Fibroblast of mammary gland (primary cell): ENCODE results near the gene RGP1.
A peak's percentile ranks its signal among the peaks of the same experiment; 100 is the strongest.

Source experiments
- DNase-seq: peaks from one replicate; pipeline ENCODE4 v3.0.0-alpha.2; 2010; ENCODE audit warnings: low read depth
- H3K4me3 ChIP-seq: 2 replicates; pipeline ENCODE4 v1.5.1; 2011; ENCODE audit warnings: low read depth, mild to moderate bottlenecking, low read length, moderate library complexity; ENCODE audit not compliant: control insufficient read depth
- TF ChIP-seq, protein P1 (sequence below): conservative IDR thresholded peaks from 2 replicates; pipeline ENCODE4 v1.5.1; 2011; ENCODE audit warnings: low read depth, low read length, inconsistent platforms; ENCODE audit not compliant: control insufficient read depth, insufficient read depth

Gene RGP1

DNA sequence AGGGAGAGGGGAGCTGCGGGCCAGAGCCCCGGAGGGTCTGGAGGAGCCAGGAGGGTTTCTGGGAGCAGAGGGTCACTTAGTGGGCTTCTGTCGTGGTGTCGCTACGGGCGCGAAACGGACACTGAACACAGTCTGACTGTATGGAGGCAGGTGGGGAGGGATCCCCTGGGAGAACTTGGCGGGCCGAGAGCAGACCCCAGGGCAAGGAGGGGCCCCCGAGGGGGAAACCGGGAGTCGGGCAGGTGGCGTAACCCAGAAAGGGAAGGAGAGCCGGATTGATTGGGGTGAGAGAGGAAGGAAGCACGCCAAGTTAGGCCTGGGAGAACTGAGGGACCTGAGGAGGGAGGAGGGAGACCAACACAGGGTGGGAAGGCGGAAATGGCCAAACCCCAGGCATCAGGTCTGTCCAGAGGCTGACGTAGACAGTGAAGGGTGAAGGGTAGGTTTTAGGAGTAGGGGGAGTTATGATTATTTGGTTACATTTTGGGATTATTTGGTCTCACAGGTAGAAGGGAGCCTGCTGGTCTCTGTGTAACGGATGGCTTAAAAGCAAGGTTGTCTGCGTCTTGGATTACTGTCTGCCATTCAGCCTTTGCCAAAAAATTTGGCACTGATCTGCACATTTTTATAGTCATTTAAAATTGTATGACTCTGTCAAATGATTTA is 8.3 kb downstream of the RGP1 start:
- TF ChIP-seq, protein P1, sequence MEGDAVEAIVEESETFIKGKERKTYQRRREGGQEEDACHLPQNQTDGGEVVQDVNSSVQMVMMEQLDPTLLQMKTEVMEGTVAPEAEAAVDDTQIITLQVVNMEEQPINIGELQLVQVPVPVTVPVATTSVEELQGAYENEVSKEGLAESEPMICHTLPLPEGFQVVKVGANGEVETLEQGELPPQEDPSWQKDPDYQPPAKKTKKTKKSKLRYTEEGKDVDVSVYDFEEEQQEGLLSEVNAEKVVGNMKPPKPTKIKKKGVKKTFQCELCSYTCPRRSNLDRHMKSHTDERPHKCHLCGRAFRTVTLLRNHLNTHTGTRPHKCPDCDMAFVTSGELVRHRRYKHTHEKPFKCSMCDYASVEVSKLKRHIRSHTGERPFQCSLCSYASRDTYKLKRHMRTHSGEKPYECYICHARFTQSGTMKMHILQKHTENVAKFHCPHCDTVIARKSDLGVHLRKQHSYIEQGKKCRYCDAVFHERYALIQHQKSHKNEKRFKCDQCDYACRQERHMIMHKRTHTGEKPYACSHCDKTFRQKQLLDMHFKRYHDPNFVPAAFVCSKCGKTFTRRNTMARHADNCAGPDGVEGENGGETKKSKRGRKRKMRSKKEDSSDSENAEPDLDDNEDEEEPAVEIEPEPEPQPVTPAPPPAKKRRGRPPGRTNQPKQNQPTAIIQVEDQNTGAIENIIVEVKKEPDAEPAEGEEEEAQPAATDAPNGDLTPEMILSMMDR = no peak
- H3K4me3 ChIP-seq = no peak overlapping the region
- no peak for DNase-seq

DNA sequence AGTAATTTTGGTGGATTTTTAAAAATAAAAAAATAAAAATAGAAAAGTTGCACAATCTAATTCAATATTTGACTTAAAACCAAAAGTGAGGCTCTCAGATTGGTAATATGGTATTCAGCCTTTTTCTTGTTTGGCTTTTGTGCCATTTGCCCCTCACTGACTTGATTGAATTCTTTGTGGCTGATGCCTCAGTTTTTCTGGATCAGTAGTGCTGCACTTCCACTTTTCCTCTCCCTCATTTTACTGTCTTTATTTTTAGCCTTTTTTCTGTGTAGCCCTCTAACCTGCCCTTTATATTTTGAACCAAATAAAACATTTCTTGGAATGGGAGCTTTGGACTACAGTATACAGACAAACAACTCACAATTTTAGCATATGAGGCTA is 8.8 kb downstream of the RGP1 start:
- TF ChIP-seq, protein P1 = no peak
- DNase-seq = no peak
- no peak overlapping the region for H3K4me3 ChIP-seq

DNA sequence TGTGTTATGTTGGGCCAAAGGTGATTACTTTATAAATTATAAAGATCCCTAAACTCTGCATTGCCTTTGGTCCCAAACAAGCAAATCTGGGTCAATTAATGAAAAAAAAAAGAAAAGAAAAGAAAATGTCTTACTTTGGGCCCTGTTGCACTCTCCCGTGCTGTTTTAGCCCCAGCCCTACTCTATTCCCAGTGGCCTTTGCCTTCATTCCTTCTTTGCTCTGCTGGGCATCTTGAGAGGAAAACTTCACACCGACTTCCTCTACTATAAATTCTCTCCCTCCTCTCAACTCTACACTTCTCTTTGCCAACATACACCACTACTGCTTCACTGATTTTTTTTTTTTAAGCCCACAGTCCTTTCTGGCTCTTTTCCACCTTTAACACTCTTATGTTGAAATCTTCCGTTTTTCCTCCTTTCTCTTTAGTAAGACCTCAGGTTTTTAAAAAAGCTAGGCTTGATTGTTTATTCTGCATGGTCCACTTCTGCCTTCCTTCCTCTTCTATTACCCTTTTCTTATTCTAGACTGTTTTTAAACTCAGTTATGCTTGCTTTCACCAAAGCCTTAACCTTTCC is 9.5 kb downstream of the RGP1 start:
- TF ChIP-seq, protein P1 = no peak
- DNase-seq = peak; percentile 30
- H3K4me3 ChIP-seq = no peak overlapping the region

DNA sequence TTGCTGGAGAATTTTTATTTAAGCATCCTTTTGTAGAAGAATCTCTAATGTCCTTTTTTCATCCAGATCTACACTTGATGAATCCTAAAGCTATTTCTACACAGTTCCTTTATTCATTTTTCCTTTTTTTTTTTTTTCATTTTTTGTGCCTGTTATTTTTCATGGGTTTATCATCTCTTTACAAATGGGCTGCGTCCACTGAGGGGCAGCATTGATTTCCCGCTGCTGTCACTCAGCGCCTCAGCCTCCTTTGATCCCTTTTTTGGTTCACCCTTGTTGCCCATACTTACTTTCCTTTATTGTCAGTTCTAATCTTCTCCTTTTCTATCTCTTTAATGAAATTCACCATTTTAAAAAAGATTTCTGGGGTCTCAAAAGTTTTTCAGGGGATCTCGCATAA is 10.7 kb downstream of the RGP1 start:
- no peak overlapping the region for H3K4me3 ChIP-seq
- TF ChIP-seq, protein P1 = no peak
- DNase-seq = no peak

DNA sequence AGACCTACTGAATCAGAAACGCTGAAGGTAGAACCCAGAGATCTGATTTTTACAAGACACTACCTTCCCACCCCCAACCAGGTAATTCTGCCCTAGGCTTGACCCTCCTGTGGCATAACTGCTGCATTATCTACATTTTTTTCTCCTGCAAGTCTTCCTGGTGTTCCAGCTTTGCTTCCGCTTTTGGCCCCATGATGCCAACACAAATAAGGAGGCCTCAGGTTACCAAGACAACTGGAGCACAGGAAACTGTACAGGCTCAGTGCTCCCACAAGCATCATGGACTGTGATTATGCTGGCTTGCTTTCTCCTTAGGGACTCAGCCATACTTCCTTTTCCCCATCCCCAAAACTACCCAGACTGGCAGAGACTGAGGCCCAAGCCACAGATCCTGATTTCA is 11.6 kb downstream of the RGP1 start:
- no peak for DNase-seq
- TF ChIP-seq, protein P1 = no peak
- no peak overlapping the region for H3K4me3 ChIP-seq

DNA sequence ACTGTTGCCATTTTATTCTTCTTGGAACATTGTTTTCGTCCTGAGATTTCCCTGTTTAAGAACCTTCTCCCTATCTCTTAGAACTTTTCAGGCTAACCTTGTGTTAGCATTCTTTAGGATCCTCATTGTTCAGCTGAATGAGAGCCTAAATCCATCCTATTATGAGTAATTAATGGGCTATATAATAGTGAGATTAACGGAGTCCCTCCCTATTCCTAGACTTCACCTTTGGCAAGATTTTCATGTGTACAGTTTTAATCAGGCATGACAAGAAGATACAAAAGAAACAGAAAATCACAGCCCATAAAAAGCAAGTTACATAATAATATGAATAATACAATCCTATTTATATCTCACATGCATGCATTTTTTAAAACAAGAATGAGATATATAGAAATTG is 14.1 kb downstream of the RGP1 start:
- no peak overlapping the region for H3K4me3 ChIP-seq
- TF ChIP-seq, protein P1 = no peak
- no peak for DNase-seq
